Subcutaneous abdominal adipose tissue (tissue), 5 donors: Measurements from ENCODE around the gene ASCC1.
"Not testable (repeated sequence)": the region's sequence is repeated elsewhere in the genome, so short reads cannot be mapped to it uniquely, and the experiment has no call there.

ENCODE experiments used
- H3K27ac ChIP-seq: one replicate; pipeline ENCODE4 v1.7.0; 2013; ENCODE audit warnings: low read depth, mild to moderate bottlenecking, inconsistent platforms, low read length, moderate library complexity
- H3K27me3 ChIP-seq, 5 donors: one replicate each; pipeline ENCODE4 v1.7.0; 2013; ENCODE audit warnings: low read length in 5 of 5, inconsistent platforms in 1 of 5; ENCODE audit not compliant: control insufficient read depth in 5 of 5, insufficient read depth in 4 of 5
- H3K36me3 ChIP-seq, 5 donors: one replicate each; pipeline ENCODE4 v1.7.0; 2013; ENCODE audit warnings: low read length in 5 of 5; ENCODE audit not compliant: control insufficient read depth in 5 of 5, insufficient read depth in 5 of 5
- H3K4me1 ChIP-seq, 5 donors: one replicate each; pipeline ENCODE4 v1.7.0; 2013; ENCODE audit warnings: low read length in 5 of 5, mild to moderate bottlenecking in 3 of 5, moderate library complexity in 1 of 5; ENCODE audit not compliant: control insufficient read depth in 5 of 5, insufficient read depth in 5 of 5
- H3K4me3 ChIP-seq, 5 donors: one replicate each; pipeline ENCODE4 v1.7.0; 2013; ENCODE audit warnings: low read length in 5 of 5, low read depth in 1 of 5
- H3K9ac ChIP-seq, 5 donors: one replicate each; pipeline ENCODE4 v1.7.0; 2013; ENCODE audit warnings: low read length in 5 of 5, mild to moderate bottlenecking in 4 of 5, moderate library complexity in 3 of 5
- H3K9me3 ChIP-seq, 5 donors: one replicate each; pipeline ENCODE4 v1.7.0; 2013; ENCODE audit warnings: low read length in 5 of 5; ENCODE audit not compliant: control insufficient read depth in 5 of 5
- donor health status: healthy.
- donor health status: healthy.
- donor health status: healthy.
- donor health status: healthy.
- donor health status: healthy.

Gene ASCC1

DNA sequence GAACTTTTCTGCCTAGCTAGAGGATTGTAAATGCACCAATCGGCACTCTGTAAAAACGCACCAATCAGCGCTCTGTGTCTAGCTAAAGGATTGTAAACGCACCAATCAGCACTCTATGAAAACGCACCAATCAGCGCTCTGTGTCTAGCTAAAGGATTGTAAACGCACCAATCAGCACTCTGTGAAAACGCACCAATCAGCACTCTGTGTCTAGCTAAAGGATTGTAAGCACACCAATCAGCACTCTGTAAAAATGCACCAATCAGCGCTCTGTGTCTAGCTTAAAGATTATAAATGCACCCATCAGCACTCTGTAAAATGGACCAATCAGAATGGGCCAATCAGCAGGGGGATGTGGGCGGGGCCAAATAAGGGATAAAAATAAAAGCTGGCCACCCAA is 79.9 kb downstream of the ASCC1 start:
- not testable (repeated sequence) for H3K9ac ChIP-seq

DNA sequence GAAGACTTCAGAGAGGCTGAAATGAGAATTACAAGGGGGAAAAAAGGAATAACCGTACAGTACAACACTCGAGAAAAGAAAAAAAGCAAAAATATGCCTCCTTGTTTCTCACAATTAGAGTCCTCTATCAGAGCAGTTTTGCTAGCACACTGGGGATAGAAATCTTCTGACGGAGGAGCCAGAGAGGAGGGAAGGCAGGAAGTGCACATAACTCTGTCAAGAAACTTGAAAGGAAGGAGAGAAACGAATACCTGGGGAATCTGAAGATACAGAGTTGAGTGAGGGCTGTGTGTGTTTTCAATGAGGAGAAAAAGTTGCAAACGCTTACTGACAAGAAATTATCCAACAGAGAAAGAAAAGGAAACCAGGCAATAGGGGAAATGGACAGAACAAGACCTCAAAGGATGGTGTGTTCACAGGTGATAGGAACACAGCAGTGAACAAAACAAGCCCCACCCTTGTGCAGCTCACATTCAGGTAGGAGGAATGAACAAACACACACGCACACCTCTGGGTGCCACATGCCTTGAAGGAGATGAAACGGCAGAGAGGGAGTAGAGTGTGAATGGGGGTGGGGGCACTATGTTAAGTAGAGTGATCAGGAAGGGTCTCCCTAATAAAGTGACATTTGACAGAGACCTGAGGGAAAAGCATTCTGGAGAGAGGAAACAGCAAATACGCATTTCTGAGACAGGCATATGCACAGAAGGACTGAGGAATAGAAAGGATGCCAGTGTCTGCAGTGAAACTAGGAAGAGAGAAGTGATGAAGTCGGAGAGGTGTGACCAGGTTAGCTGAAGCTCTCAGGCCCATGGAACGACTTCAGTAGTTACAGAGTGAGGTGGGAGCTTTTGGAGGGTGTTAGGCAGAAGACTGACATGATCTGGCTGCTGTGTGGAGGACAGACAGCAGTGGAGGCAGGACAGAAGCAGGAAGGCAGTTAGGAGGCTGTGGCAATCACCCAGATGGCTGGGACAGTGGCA is 81.0 kb downstream of the ASCC1 start:
- Histone ChIP-seq H3K9ac (no peak overlapping the region), H3K4me1 (no peaks in the 10 kb centered on the region), H3K4me3 (no peak overlapping the region), H3K9me3 (no peaks in the 10 kb centered on the region), H3K36me3 (peaks cover 0 to 5% (median 4%) of the 10 kb centered on the region in 5 donors), H3K27me3 (no peaks in the 10 kb centered on the region), H3K27ac (no peak overlapping the region)

More for the DNA sequence above, 79.9 kb downstream of the ASCC1 start:
- H3K4me3 ChIP-seq, H3K27me3 ChIP-seq, H3K36me3 ChIP-seq, H3K27ac ChIP-seq, H3K4me1 ChIP-seq, H3K9me3 ChIP-seq: not testable (repeated sequence)

DNA sequence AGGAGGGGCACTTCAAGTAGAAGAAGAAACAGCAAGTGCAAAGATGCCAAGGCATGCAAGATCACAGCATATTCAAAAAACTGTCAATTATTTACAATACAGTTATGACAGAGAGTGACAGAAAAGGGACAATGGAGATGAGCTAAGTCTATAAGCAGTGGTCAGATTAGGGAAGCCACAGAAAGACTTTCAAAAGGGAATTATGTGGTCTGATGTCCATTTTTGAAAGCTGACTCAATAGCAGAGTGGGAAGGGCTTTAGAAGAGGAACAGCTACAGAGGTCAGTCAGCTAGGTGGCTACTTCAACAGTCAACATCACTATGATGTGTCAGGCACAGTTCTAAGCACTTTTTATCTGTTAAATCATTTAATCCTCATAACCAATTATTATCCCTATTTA is 82.6 kb downstream of the ASCC1 start:
- H3K9ac ChIP-seq: no peak overlapping the region
- H3K27me3 ChIP-seq: no peaks in the 10 kb centered on the region
- H3K27ac ChIP-seq: no peak overlapping the region
- H3K9me3 ChIP-seq: no peaks in the 10 kb centered on the region
- no peak overlapping the region for H3K4me3 ChIP-seq
- H3K36me3 ChIP-seq: peaks cover 0 to 5% (median 4%) of the 10 kb centered on the region in 5 donors
- H3K4me1 ChIP-seq: no peaks in the 10 kb centered on the region

DNA sequence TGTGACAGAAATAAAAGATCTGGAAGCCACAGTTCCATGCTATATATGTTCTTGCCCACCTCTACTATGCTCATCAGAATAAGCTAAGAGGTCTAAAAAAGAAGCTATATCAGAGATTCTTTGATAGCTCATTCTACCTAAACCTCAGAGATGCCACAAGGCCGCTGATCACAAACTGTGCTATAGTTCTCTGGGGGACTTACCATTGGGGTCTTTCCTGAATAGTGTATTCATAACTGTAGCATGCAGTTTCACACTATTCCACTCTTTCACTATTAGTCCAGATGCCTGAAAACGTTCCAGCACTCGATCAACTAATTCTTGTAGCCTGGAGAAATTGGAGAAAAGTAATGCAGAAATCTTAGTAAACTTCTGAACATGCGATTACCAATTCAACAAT is 83.2 kb downstream of the ASCC1 start:
- H3K27ac ChIP-seq: no peak overlapping the region
- H3K9ac ChIP-seq: no peak overlapping the region
- H3K4me1 ChIP-seq: no peaks in the 10 kb centered on the region
- peaks cover 0 to 7% (median 5%) of the 10 kb centered on the region in 5 donors for H3K36me3 ChIP-seq
- H3K27me3 ChIP-seq: no peaks in the 10 kb centered on the region
- no peak overlapping the region for H3K4me3 ChIP-seq
- no peaks in the 10 kb centered on the region for H3K9me3 ChIP-seq

DNA sequence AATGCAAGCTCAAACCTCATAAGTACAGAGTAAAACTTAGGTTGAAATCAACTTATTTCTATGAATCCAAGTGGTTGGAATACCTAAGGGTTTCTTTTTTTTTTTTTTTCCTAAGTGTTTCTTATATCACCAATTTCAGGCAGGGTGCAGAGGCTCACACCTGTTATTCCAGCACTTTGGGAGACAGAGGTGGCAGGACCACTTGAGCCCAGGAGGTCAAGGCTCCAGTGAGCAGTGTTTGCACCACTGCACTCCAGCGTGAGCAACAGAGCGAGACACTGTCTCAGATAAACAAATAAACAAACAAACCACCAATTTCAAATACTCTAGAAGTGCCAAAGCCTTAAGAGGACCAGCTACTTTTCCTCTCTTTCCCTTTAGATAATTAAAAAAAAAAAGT is 88.5 kb downstream of the ASCC1 start:
- H3K27me3 ChIP-seq: no peaks in the 10 kb centered on the region
- no peaks in the 10 kb centered on the region for H3K9me3 ChIP-seq
- no peak overlapping the region for H3K4me3 ChIP-seq
- no peak overlapping the region for H3K9ac ChIP-seq
- peaks cover 2 to 9% (median 6%) of the 10 kb centered on the region in 5 donors for H3K36me3 ChIP-seq
- H3K27ac ChIP-seq: no peak overlapping the region
- no peaks in the 10 kb centered on the region for H3K4me1 ChIP-seq

DNA sequence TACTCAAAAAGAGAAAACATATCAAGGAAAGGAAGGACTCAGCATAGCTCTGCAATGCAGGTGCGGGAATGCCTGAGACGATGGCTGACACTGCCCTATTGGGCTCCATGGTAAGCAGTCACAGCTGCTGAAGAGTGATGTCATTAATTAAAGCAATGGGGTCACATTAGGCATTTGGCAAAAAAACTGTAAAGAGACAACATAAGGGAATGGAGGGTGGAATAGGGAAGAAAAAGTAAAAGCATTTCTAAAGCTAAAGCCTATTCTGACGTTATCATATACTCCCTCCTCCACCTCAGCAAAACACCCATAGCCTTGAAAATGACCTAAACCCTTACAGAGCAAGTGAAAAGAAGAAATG is 89.2 kb downstream of the ASCC1 start:
- Histone ChIP-seq H3K9ac (no peak overlapping the region), H3K9me3 (no peaks in the 10 kb centered on the region), H3K4me3 (no peak overlapping the region), H3K27ac (no peak overlapping the region), H3K4me1 (no peaks in the 10 kb centered on the region), H3K36me3 (peaks cover 2 to 9% (median 5%) of the 10 kb centered on the region in 5 donors), H3K27me3 (no peaks in the 10 kb centered on the region)

DNA sequence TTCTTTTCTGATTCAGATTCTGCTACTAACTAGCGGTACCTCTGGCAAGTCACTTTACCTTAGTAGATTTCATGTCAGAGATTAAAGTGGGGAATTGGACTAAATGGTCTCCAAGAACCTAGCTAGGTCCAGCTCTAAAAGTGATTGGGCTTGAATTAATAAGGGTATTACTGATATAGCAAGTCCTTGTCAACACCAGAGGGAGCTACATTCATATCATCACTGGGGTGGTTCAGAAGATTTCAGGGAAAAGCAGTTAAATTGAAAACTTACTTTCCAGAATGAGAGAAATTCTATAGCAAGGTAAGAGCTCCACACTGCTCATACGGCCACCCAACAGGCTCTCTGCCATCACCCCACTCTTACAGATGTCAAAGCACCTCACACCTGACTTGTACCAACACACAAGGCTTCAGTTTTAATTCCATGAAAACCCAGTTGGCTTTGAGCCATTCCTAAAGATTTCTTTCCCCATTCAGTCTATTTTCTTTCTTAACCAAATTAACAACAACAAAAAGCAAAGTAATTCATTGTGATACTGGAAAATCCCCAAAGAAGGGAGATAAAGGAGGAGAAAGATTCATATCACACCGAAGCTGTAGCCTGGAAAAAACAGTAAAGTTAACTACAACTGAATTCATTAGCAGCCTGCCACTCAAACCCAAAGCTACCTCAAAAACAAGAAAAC is 89.7 kb downstream of the ASCC1 start:
- no peak overlapping the region for H3K9ac ChIP-seq
- H3K27me3 ChIP-seq: no peaks in the 10 kb centered on the region
- H3K36me3 ChIP-seq: peaks cover 2 to 9% (median 6%) of the 10 kb centered on the region in 5 donors
- H3K4me1 ChIP-seq: no peaks in the 10 kb centered on the region
- H3K27ac ChIP-seq: no peak overlapping the region
- H3K4me3 ChIP-seq: no peak overlapping the region
- H3K9me3 ChIP-seq: no peaks in the 10 kb centered on the region

DNA sequence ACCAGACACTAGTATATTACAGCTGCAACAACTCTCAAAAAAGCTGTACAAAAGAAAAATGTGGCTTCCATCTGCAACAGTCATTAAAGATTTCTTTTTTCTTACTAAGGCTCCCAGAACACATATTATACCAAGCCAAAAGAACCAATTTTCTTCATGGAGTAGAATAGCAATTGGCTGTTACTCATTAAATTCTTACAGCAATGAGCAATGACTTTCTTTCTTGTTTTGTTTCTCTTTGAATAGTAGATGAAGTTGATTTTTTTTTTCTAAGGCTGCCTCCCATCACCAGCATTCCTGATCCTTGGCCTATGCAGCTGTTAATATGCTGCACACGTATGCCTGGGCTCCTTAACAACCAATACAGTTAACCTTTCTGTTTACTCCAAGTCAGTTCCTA is 91.1 kb downstream of the ASCC1 start:
- Histone ChIP-seq H3K27ac (no peak overlapping the region), H3K36me3 (peaks cover 2 to 9% (median 6%) of the 10 kb centered on the region in 5 donors), H3K27me3 (no peaks in the 10 kb centered on the region), H3K4me1 (no peaks in the 10 kb centered on the region), H3K9ac (no peak overlapping the region), H3K4me3 (no peak overlapping the region), H3K9me3 (no peaks in the 10 kb centered on the region)

DNA sequence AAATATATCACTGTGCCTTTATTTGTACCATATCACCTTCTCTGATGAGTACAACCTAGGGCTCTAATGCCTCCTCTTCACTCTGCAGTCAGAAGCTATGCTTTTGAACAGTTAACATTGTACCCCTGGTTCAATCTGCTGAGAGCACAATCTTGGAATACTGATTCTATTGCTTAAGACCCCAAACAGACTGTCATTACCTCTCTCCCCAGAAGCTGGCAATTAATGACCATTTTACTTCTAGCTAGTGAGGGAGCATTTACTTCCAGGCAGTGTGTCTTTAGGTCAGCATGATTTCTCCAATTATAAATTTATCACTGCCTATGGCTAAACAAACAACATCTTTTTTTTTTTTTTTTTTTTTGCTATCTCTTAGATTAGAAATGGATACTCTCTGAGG is 91.7 kb downstream of the ASCC1 start:
- H3K9me3 ChIP-seq: no peaks in the 10 kb centered on the region
- no peaks in the 10 kb centered on the region for H3K27me3 ChIP-seq
- no peaks in the 10 kb centered on the region for H3K4me1 ChIP-seq
- no peak overlapping the region for H3K9ac ChIP-seq
- H3K27ac ChIP-seq: no peak overlapping the region
- no peak overlapping the region for H3K4me3 ChIP-seq
- H3K36me3 ChIP-seq: peaks cover 2 to 9% (median 6%) of the 10 kb centered on the region in 5 donors

DNA sequence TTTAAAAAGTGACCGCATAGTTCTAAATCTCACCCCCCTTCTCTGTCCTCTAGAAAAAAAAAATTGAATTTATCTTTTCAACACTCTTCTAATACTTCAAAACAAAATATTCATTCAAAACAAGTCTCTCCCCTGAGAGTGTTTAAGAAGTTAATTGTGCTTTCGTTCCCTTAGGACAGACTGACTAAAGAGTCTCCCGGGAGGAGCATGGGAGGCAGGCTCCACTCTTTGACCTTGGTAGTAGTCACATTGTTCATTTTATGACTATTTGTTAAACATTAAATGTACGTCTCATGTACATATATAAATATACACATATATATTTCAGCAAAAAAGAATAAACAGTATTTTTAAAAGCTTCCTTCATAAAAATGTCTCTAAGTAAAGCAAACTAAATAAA is 92.5 kb downstream of the ASCC1 start:
- Histone ChIP-seq H3K27ac (no peak overlapping the region), H3K4me1 (no peaks in the 10 kb centered on the region), H3K9me3 (no peaks in the 10 kb centered on the region), H3K36me3 (peaks cover 2 to 9% (median 6%) of the 10 kb centered on the region in 5 donors), H3K9ac (no peak overlapping the region), H3K4me3 (no peak overlapping the region), H3K27me3 (no peaks in the 10 kb centered on the region)
